ENCODE measurements around the gene SZT2.

DNA sequence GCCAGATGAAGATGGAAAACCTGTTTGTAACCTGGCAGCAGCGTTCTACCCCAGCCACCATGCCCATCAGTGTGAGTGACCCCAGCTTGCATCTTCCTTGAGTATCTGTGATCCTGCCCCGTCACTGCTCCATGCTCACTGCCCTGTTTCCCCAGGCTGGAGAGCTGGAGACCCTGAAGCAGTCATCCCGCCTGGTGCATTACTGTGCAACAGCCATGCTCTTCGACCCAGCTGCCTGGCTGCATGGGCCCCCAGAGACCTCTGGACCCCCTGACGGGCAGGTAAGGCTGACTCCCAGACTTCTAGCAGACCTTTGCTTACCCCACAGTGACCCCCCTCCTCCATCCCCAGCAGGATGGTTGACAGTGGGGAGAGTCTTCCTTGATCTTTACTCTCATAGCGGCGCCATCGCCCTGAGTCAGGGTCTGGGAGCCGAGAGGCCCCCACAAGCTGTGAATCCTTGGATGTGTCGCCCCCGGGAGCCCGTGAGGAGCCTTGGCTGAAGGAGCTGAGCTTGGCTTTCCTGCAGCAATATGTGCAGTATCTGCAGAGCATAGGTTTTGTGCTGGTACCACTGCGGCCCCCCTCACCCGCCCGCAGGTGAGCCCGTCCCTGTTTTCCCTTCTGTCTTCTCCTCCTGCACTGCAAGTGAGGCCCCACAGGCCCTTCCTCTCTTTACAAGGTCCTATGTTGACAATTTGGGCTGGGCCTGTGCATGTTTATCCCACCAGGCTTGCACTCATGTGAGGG lies 53.7 kb downstream of the SZT2 start:
- TF ChIP-seq, protein P1, sequence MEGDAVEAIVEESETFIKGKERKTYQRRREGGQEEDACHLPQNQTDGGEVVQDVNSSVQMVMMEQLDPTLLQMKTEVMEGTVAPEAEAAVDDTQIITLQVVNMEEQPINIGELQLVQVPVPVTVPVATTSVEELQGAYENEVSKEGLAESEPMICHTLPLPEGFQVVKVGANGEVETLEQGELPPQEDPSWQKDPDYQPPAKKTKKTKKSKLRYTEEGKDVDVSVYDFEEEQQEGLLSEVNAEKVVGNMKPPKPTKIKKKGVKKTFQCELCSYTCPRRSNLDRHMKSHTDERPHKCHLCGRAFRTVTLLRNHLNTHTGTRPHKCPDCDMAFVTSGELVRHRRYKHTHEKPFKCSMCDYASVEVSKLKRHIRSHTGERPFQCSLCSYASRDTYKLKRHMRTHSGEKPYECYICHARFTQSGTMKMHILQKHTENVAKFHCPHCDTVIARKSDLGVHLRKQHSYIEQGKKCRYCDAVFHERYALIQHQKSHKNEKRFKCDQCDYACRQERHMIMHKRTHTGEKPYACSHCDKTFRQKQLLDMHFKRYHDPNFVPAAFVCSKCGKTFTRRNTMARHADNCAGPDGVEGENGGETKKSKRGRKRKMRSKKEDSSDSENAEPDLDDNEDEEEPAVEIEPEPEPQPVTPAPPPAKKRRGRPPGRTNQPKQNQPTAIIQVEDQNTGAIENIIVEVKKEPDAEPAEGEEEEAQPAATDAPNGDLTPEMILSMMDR (conservative IDR thresholded peaks at IDR 0.05; ENCODE audit: low read depth, low read length), result no peak
- TF ChIP-seq EZH2 (IDR thresholded peaks at IDR 0.05; ENCODE audit: low read length, unreplicated experiment), result no peak

Data from PC-3 (cell line).